Neutrophil (primary cell): ENCODE measurements around the gene KIF4A.

Source experiments
- H3K27ac ChIP-seq: fragments of 200-600 bp; sonication (generic); 2 replicates; pipeline ENCODE4 v1.5.1; 2016; ENCODE audit warnings: mild to moderate bottlenecking, moderate library complexity
- H3K27me3 ChIP-seq: fragments of 200-600 bp; sonication (generic); 2 replicates; pipeline ENCODE4 v1.6.0; 2016; ENCODE audit warnings: mild to moderate bottlenecking
- H3K36me3 ChIP-seq: fragments of 200-600 bp; sonication (generic); 2 replicates; pipeline ENCODE4 v1.5.1; 2017
- H3K4me1 ChIP-seq, 2 experiments: fragments of 200-600 bp in 1 of 2; sonication (generic) in 1 of 2; 1 replicate in 1 of 2; 2 replicates in 1 of 2; pipeline versions ENCODE4 v1.5.1 to v1.6.1; 2013 to 2016; ENCODE audit warnings: low read depth in 1 of 2, low read length in 1 of 2, mild to moderate bottlenecking in 1 of 2, moderate library complexity in 1 of 2; ENCODE audit not compliant: control insufficient read depth in 1 of 2, insufficient read depth in 1 of 2
- H3K4me3 ChIP-seq, 2 experiments: fragments of 200-600 bp in 1 of 2; sonication (generic) in 1 of 2; 1 replicate in 1 of 2; 2 replicates in 1 of 2; pipeline ENCODE4 v1.5.1; 2013 to 2016; ENCODE audit warnings: low read depth in 1 of 2, low read length in 1 of 2, mild to moderate bottlenecking in 1 of 2, moderate library complexity in 1 of 2
- H3K9me3 ChIP-seq: fragments of 200-600 bp; sonication (generic); 2 replicates; pipeline ENCODE4 v1.5.1; 2016
- CTCF ChIP-seq: fragments of 200-600 bp; sonication (generic); IDR thresholded peaks from 2 replicates; pipeline ENCODE4 v1.5.1; 2016; ENCODE audit warnings: antibody characterized with exemption

The KIF4A gene

GRCh38 chrX:70464051-70464450, 174.1 kb downstream of the KIF4A start:
- no peaks in the 10 kb centered on the region for H3K4me1 ChIP-seq
- no peaks in the 10 kb centered on the region for H3K9me3 ChIP-seq
- no peak overlapping the region for H3K27ac ChIP-seq
- H3K36me3 ChIP-seq, result no peaks in the 10 kb centered on the region
- no peak for TF ChIP-seq CTCF
- no peak overlapping the region for H3K4me3 ChIP-seq
- no peaks in the 10 kb centered on the region for H3K27me3 ChIP-seq

- H3K27me3 ChIP-seq, result no peaks in the 10 kb centered on the region
- no peak for TF ChIP-seq CTCF
- H3K4me1 ChIP-seq, result no peaks in the 10 kb centered on the region
- H3K9me3 ChIP-seq, result no peaks in the 10 kb centered on the region
- H3K36me3 ChIP-seq, result no peaks in the 10 kb centered on the region
- no peak overlapping the region for H3K4me3 ChIP-seq
- H3K27ac ChIP-seq, result no peak overlapping the region
These were observed 177.1 kb downstream of the KIF4A start for GRCh38 chrX:70466968-70467367.

GRCh38 chrX:70468709-70469108, 178.8 kb downstream of the KIF4A start:
- no peaks in the 10 kb centered on the region for H3K36me3 ChIP-seq
- H3K9me3 ChIP-seq, result no peaks in the 10 kb centered on the region
- no peak overlapping the region for H3K27ac ChIP-seq
- no peaks in the 10 kb centered on the region for H3K4me1 ChIP-seq
- no peak overlapping the region for H3K4me3 ChIP-seq
- TF ChIP-seq CTCF, result no peak
- H3K27me3 ChIP-seq, result no peaks in the 10 kb centered on the region
